ENCODE data around the gene CXCL9. TPM values are rescaled to one million over a fixed set of nuclear protein-coding genes. Genes with fewer than 3 reads are reported as not detected.

CXCL9 gene
- total RNA-seq, 6 donors from 2014 or later: 0.89 to 6.6 (median 1.3) TPM; not detected in 1

- Histone ChIP-seq H3K4me1 (peaks cover 0 to 6% (median 5%) of the 10 kb centered on the region in 4 donors), H3K9me3 (no peaks in the 10 kb centered on the region), H3K4me3 (peak overlapping the region in 1 of 4 donors; percentile 14), H3K27me3 (no peaks in the 10 kb centered on the region), H3K27ac (peak overlapping the region; percentile 1 to 61 (median 39)), H3K36me3 (no peaks in the 10 kb centered on the region)
- TF ChIP-seq POLR2A (IDR thresholded peaks at IDR 0.05) (no peak), POLR2AphosphoS5 (IDR thresholded peaks at IDR 0.05) (no peak), EP300 (IDR thresholded peaks at IDR 0.05) (no peak)
- TF ChIP-seq, protein P1, sequence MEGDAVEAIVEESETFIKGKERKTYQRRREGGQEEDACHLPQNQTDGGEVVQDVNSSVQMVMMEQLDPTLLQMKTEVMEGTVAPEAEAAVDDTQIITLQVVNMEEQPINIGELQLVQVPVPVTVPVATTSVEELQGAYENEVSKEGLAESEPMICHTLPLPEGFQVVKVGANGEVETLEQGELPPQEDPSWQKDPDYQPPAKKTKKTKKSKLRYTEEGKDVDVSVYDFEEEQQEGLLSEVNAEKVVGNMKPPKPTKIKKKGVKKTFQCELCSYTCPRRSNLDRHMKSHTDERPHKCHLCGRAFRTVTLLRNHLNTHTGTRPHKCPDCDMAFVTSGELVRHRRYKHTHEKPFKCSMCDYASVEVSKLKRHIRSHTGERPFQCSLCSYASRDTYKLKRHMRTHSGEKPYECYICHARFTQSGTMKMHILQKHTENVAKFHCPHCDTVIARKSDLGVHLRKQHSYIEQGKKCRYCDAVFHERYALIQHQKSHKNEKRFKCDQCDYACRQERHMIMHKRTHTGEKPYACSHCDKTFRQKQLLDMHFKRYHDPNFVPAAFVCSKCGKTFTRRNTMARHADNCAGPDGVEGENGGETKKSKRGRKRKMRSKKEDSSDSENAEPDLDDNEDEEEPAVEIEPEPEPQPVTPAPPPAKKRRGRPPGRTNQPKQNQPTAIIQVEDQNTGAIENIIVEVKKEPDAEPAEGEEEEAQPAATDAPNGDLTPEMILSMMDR (IDR thresholded peaks at IDR 0.05): no peak
- 43 to 54% methylated on average over 11 to 13 of the region's 13 CpGs for WGBS, 2 donors
- peak; percentile 47 to 78 for ATAC-seq (ENCODE audit: low FRiP score in 2 of 2)
- peak in 1 of 2 donors; percentile 63 for DNase-seq
Observed at GRCh38 chr4:76011700-76012387, 4.5 kb upstream of the CXCL9 start.

- H3K4me1 ChIP-seq: peaks cover 0 to 6% (median 5%) of the 10 kb centered on the region in 4 donors
- peak overlapping the region in 2 of 4 donors; percentile 1 to 41 for H3K27ac ChIP-seq
- DNase-seq: peak in 1 of 2 donors; percentile 76
- H3K4me3 ChIP-seq: no peak overlapping the region
- no peaks in the 10 kb centered on the region for H3K9me3 ChIP-seq
- H3K27me3 ChIP-seq: no peaks in the 10 kb centered on the region
- WGBS, 2 donors: 94 to 96% methylated on average over 24 to 31 of the region's 31 CpGs
- peak; percentile 7 to 27 for ATAC-seq (ENCODE audit: low FRiP score in 2 of 2)
- H3K36me3 ChIP-seq: no peaks in the 10 kb centered on the region
- TF ChIP-seq, protein P1 (IDR thresholded peaks at IDR 0.05): no peak
- no peak for TF ChIP-seq POLR2AphosphoS5 (IDR thresholded peaks at IDR 0.05)
- no peak for TF ChIP-seq POLR2A (IDR thresholded peaks at IDR 0.05)
- TF ChIP-seq EP300 (IDR thresholded peaks at IDR 0.05): no peak
Observed at GRCh38 chr4:76011018-76011670, 3.8 kb upstream of the CXCL9 start.

DNA sequence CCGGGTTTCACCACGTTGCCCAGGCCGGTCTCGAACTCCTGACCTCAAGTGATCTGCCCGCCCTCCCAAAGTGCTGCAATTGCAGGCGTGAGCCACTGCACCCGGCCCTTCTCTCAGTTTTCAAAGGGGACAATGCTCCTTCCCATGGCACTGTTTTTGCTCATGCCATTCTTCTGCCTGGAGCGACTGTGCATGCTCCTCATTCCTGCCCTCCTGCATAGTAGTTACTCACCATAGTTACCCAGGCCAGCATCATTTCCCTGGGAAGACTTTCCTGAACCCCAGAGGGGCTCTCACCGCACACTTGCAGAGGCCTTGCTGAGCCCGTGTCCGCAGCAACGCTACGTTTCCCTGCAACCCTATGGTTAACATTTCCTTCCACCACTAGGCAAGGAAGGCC, 3.3 kb upstream of the CXCL9 start:
- DNase-seq: no peak
- H3K36me3 ChIP-seq: no peaks in the 10 kb centered on the region
- H3K4me1 ChIP-seq: peaks cover 0 to 6% (median 5%) of the 10 kb centered on the region in 4 donors
- ATAC-seq (ENCODE audit: low FRiP score in 2 of 2): peak in 1 of 2 donors; percentile 19
- no peaks in the 10 kb centered on the region for H3K9me3 ChIP-seq
- no peaks in the 10 kb centered on the region for H3K27me3 ChIP-seq
- H3K27ac ChIP-seq: no peak overlapping the region
- TF ChIP-seq POLR2A (IDR thresholded peaks at IDR 0.05) (no peak), POLR2AphosphoS5 (IDR thresholded peaks at IDR 0.05) (no peak), EP300 (IDR thresholded peaks at IDR 0.05) (no peak)
- TF ChIP-seq, protein P1 (IDR thresholded peaks at IDR 0.05): no peak
- WGBS, 2 donors: 92 to 99% methylated on average over 13 of the region's 13 CpGs
- H3K4me3 ChIP-seq: no peak overlapping the region

- TF ChIP-seq POLR2A (IDR thresholded peaks at IDR 0.05): no peak
- no peak for TF ChIP-seq POLR2AphosphoS5 (IDR thresholded peaks at IDR 0.05)
- TF ChIP-seq, protein P1 (IDR thresholded peaks at IDR 0.05): no peak
- TF ChIP-seq EP300 (IDR thresholded peaks at IDR 0.05): no peak
- Histone ChIP-seq H3K27ac (no peak overlapping the region), H3K4me3 (no peak overlapping the region), H3K27me3 (no peaks in the 10 kb centered on the region), H3K4me1 (peaks cover 0 to 6% (median 5%) of the 10 kb centered on the region in 4 donors), H3K36me3 (no peaks in the 10 kb centered on the region), H3K9me3 (no peaks in the 10 kb centered on the region)
- ATAC-seq (ENCODE audit: low FRiP score in 2 of 2): no peak
- 79 to 84% methylated on average over 5 of the region's 5 CpGs for WGBS, 2 donors
- DNase-seq: no peak
Observed at GRCh38 chr4:76009311-76009710, 2.0 kb upstream of the CXCL9 start.
